ENCODE data around the gene COX10.

DNA sequence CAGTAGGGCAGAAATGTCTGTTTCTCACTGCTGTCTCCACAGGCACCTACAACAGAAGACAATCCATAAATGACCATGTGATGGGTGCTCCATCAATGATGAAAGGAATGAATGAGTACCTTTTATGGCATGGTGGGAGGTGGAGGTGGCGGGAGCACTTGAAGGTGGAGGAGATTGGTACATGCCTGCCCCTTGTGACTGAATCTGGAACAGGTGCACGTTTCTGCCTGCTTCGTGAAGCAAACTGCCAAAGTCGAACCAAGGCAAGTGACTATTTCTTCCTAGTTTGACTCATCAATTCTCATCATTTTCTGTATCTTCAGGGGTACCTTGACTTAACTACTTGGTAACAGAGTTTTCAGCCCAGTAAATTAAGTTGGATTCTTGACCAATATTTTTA lies 141.9 kb downstream of the COX10 start:
- TF ChIP-seq, protein P1, sequence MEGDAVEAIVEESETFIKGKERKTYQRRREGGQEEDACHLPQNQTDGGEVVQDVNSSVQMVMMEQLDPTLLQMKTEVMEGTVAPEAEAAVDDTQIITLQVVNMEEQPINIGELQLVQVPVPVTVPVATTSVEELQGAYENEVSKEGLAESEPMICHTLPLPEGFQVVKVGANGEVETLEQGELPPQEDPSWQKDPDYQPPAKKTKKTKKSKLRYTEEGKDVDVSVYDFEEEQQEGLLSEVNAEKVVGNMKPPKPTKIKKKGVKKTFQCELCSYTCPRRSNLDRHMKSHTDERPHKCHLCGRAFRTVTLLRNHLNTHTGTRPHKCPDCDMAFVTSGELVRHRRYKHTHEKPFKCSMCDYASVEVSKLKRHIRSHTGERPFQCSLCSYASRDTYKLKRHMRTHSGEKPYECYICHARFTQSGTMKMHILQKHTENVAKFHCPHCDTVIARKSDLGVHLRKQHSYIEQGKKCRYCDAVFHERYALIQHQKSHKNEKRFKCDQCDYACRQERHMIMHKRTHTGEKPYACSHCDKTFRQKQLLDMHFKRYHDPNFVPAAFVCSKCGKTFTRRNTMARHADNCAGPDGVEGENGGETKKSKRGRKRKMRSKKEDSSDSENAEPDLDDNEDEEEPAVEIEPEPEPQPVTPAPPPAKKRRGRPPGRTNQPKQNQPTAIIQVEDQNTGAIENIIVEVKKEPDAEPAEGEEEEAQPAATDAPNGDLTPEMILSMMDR (IDR thresholded peaks at IDR 0.05): no peak
- no peak for TF ChIP-seq POLR2A (IDR thresholded peaks at IDR 0.05)
